Mesodermal cell (in vitro differentiated cells): Measurements from ENCODE around the gene PTGIR.

Experiments used
- H3K27ac ChIP-seq: 2 replicates; pipeline ENCODE4 v1.7.0; 2013; ENCODE audit warnings: mild to moderate bottlenecking, low read depth, low read length, moderate library complexity; ENCODE audit not compliant: severe bottlenecking
- H3K36me3 ChIP-seq: 2 replicates; pipeline ENCODE4 v1.7.1; 2013; ENCODE audit warnings: mild to moderate bottlenecking, low read length, moderate library complexity; ENCODE audit not compliant: control insufficient read depth, insufficient read depth
- H3K4me1 ChIP-seq: one replicate; pipeline ENCODE4 v1.7.1; 2013; ENCODE audit warnings: mild to moderate bottlenecking, low read length; ENCODE audit not compliant: insufficient read depth, control insufficient read depth, poor library complexity, severe bottlenecking
- H3K4me3 ChIP-seq: 2 replicates; pipeline ENCODE4 v1.7.0; 2013; ENCODE audit warnings: low read length, control low read depth, mild to moderate bottlenecking; ENCODE audit not compliant: insufficient read depth, poor library complexity, severe bottlenecking; ENCODE audit errors: extremely low read depth
- H3K9me3 ChIP-seq: 2 replicates; pipeline ENCODE4 v1.7.1; 2013; ENCODE audit warnings: mild to moderate bottlenecking, low read length, moderate library complexity; ENCODE audit not compliant: control insufficient read depth
- WGBS, 2 experiments: methylation state at CpG; one replicate each; pipeline ENCODE4 v1.1.5; 2013; ENCODE audit warnings: missing lambda C conversion rate in 2 of 2; ENCODE audit not compliant: insufficient coverage in 2 of 2; 5-methylcytosine and 5-hydroxymethylcytosine counted together

The PTGIR gene

GRCh38 chr19:46596008-46596407 lies 28.9 kb downstream of the PTGIR start:
- H3K27ac ChIP-seq, result no peak overlapping the region
- no peak overlapping the region for H3K4me3 ChIP-seq
- no peaks in the 10 kb centered on the region for H3K9me3 ChIP-seq
- 86 to 94% methylated on average over 3 to 5 of the region's 6 CpGs for WGBS, 2 experiments
- no peaks in the 10 kb centered on the region for H3K36me3 ChIP-seq
- H3K4me1 ChIP-seq, result no peaks in the 10 kb centered on the region

GRCh38 chr19:46591870-46592269 lies 33.0 kb downstream of the PTGIR start:
- 100% methylated on average over 1 of the region's 3 CpGs; no CpG with 5 or more reads in 1 of the 2 experiments for WGBS, 2 experiments
- H3K4me1 ChIP-seq, result no peaks in the 10 kb centered on the region

GRCh38 chr19:46591254-46591653 lies 33.6 kb downstream of the PTGIR start:
- Histone ChIP-seq H3K4me3 (no peak overlapping the region), H3K36me3 (no peaks in the 10 kb centered on the region), H3K4me1 (no peaks in the 10 kb centered on the region), H3K9me3 (no peaks in the 10 kb centered on the region), H3K27ac (no peak overlapping the region)
- WGBS, 2 experiments, result 86 to 100% methylated on average over 1 to 3 of the region's 4 CpGs

More at GRCh38 chr19:46591870-46592269, 33.0 kb downstream of the PTGIR start:
- Histone ChIP-seq H3K36me3 (no peaks in the 10 kb centered on the region), H3K9me3 (no peaks in the 10 kb centered on the region), H3K4me3 (no peak overlapping the region), H3K27ac (no peak overlapping the region)

- Histone ChIP-seq H3K4me1 (no peaks in the 10 kb centered on the region), H3K9me3 (no peaks in the 10 kb centered on the region), H3K27ac (no peak overlapping the region), H3K36me3 (no peaks in the 10 kb centered on the region), H3K4me3 (no peak overlapping the region)
- 50 to 71% methylated on average over 1 of the region's 3 CpGs for WGBS, 2 experiments
Measured at GRCh38 chr19:46587861-46588260, 37.0 kb downstream of the PTGIR start.

GRCh38 chr19:46586294-46586693 lies 38.6 kb downstream of the PTGIR start:
- H3K4me3 ChIP-seq, result no peak overlapping the region
- no peak overlapping the region for H3K27ac ChIP-seq
- WGBS, 2 experiments, result 93 to 100% methylated on average over 3 of the region's 4 CpGs
- no peaks in the 10 kb centered on the region for H3K36me3 ChIP-seq
- H3K9me3 ChIP-seq, result no peaks in the 10 kb centered on the region
- no peaks in the 10 kb centered on the region for H3K4me1 ChIP-seq

GRCh38 chr19:46585539-46585938 lies 39.4 kb downstream of the PTGIR start:
- H3K27ac ChIP-seq, result no peak overlapping the region
- no peaks in the 10 kb centered on the region for H3K9me3 ChIP-seq
- H3K4me3 ChIP-seq, result no peak overlapping the region
- no peaks in the 10 kb centered on the region for H3K4me1 ChIP-seq
- no peaks in the 10 kb centered on the region for H3K36me3 ChIP-seq
- no CpG with 5 or more reads among the region's 1 CpG for WGBS, 2 experiments

- Histone ChIP-seq H3K4me1 (no peaks in the 10 kb centered on the region), H3K9me3 (no peaks in the 10 kb centered on the region), H3K36me3 (no peaks in the 10 kb centered on the region), H3K4me3 (no peak overlapping the region), H3K27ac (no peak overlapping the region)
- WGBS, 2 experiments, result 25 to 83% methylated on average over 1 to 2 of the region's 2 CpGs
Measured at GRCh38 chr19:46580247-46580646, 44.6 kb downstream of the PTGIR start.

GRCh38 chr19:46579361-46579879 lies 45.5 kb downstream of the PTGIR start:
- Histone ChIP-seq H3K9me3 (no peaks in the 10 kb centered on the region), H3K4me3 (no peak overlapping the region), H3K36me3 (no peaks in the 10 kb centered on the region), H3K4me1 (no peaks in the 10 kb centered on the region), H3K27ac (no peak overlapping the region)
- WGBS, 2 experiments, result no CpG with 5 or more reads among the region's 8 CpGs

GRCh38 chr19:46578450-46578849 lies 46.4 kb downstream of the PTGIR start:
- WGBS, 2 experiments, result 84 to 96% methylated on average over 3 to 4 of the region's 4 CpGs
- H3K27ac ChIP-seq, result no peak overlapping the region
- H3K9me3 ChIP-seq, result no peaks in the 10 kb centered on the region
- H3K36me3 ChIP-seq, result no peaks in the 10 kb centered on the region
- H3K4me3 ChIP-seq, result no peak overlapping the region
- H3K4me1 ChIP-seq, result no peaks in the 10 kb centered on the region

- Histone ChIP-seq H3K4me3 (no peak overlapping the region), H3K27ac (no peak overlapping the region), H3K36me3 (no peaks in the 10 kb centered on the region), H3K4me1 (no peaks in the 10 kb centered on the region), H3K9me3 (no peaks in the 10 kb centered on the region)
- 71 to 89% methylated on average over 7 of the region's 11 CpGs for WGBS, 2 experiments
Measured at GRCh38 chr19:46574533-46574932, 50.4 kb downstream of the PTGIR start.

GRCh38 chr19:46573679-46574498 lies 51.0 kb downstream of the PTGIR start:
- Histone ChIP-seq H3K9me3 (no peaks in the 10 kb centered on the region), H3K4me1 (no peaks in the 10 kb centered on the region), H3K27ac (no peak overlapping the region), H3K4me3 (no peak overlapping the region), H3K36me3 (no peaks in the 10 kb centered on the region)
- WGBS, 2 experiments, result 88 to 90% methylated on average over 7 of the region's 8 CpGs
